Fibroblast of pulmonary artery (primary cell): Measurements from ENCODE around the gene MRI1.

Experiments used
- DNase-seq: peaks from one replicate; pipeline ENCODE4 v3.0.0-alpha.2; 2010; ENCODE audit warnings: low read depth
- H3K4me3 ChIP-seq: replicated peaks from 2 replicates; pipeline ENCODE4 v1.5.1; 2011; ENCODE audit warnings: low read depth, mild to moderate bottlenecking, control low read depth, low read length, moderate library complexity
- CTCF ChIP-seq: IDR thresholded peaks from 2 replicates; pipeline ENCODE4 v1.5.1; 2011; ENCODE audit warnings: mild to moderate bottlenecking, control low read depth, low read length, inconsistent platforms; ENCODE audit errors: missing control alignments

MRI1 gene

DNA sequence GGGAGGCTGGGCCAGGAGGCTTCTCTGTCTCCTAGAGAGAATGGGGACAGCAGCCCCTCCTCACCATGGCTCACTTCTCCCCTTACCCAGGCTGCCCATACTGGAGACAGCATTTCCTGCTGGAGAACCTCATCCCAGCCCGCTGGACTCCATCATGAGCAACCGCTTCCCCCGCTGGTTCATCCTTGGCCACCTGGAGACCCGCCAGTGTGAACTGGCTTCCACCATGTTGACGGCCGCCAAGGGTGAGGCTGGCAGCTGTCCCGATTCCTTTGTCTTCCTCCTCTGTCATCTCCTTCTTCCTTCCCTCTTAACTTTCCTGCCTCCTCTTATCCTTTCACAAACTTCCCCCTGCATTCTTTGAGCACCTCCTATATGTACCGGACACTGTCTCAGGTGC lies 58.9 kb downstream of the MRI1 start:
- H3K4me3 ChIP-seq: no peak overlapping the region
- no peak for DNase-seq
- TF ChIP-seq CTCF: no peak
